GM18907 (cell line): ENCODE measurements around the gene TCP10L.

Source experiments
- ATAC-seq: cut with Tn5 transposase; IDR thresholded peaks from one replicate; pipeline ENCODE4 v1.9.1; 2021; ENCODE audit warnings: mild to moderate bottlenecking, moderate library complexity; ENCODE audit not compliant: unreplicated experiment

The TCP10L gene

DNA sequence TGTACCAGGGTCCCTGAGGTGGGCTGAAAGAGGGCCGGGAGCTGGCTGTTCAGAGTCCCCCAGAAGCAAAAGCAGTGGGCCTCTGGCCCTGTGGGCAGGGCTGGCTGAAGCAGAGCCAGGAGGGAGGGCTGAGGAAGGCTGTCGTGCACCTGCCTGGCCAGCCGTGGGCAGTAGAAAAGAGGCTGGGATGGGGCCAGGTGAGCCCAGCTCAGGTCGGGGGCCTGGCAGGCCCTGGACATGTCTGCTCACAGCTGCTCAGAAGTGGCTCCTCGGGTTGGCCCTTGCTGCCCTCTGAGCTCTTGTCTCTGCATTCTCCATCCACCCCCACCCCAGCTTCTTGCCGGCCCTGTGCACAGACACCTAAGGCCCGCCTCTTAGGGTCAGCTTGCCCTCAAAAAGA lies 60.0 kb downstream of the TCP10L start:
- ATAC-seq = no peak

- no peak for ATAC-seq
Observed at GRCh38 chr21:32523988-32524719, 61.2 kb downstream of the TCP10L start.
